GM21786 (cell line): ENCODE results near the gene PPP1R12B.
"Not testable (repeated sequence)": the region's sequence is repeated elsewhere in the genome, so short reads cannot be mapped to it uniquely, and the experiment has no call there.

Experiments used
- ATAC-seq: cut with Tn5 transposase; IDR thresholded peaks from one replicate; pipeline ENCODE4 v1.9.1; 2021; ENCODE audit not compliant: unreplicated experiment

The PPP1R12B gene

DNA sequence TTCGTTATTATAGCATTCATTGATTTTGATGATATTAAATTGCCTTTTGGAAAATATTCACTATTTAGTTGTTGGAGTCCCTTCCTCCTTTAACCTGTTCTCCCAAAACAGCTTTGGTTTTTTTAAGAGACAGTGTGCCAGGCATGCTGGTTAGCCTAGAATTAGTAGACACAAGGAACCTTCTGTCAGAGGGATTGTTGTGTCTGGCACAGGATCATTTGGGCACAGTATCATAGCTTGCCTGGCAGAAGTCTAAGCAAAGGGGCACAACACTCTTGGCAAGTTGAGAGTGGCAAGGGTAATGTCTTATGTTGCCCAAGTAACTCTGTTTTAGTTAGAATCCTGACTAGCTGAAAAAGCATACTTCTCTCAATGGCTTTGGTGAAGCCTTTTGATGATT, 49.9 kb downstream of the PPP1R12B start:
- ATAC-seq, result not testable (repeated sequence)

DNA sequence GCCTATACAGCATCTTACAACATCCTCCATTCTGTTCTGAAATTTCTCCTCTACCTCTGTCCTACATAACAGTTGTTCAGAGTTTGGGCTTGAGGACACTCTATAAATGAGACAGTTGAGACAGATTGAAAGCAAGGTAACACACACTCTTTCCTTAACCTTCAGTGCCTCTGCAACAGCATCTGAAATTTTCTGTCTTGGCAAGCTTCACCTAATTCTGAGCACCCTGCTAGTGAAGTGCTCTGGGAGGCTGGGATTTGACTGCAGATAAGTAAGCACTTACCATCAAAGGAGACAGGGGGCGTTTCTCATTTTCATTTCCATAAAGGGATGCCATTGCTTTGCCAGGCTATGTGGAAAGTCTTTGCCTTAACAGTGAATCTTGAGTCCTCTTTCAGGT, 53.3 kb downstream of the PPP1R12B start:
- not testable (repeated sequence) for ATAC-seq

DNA sequence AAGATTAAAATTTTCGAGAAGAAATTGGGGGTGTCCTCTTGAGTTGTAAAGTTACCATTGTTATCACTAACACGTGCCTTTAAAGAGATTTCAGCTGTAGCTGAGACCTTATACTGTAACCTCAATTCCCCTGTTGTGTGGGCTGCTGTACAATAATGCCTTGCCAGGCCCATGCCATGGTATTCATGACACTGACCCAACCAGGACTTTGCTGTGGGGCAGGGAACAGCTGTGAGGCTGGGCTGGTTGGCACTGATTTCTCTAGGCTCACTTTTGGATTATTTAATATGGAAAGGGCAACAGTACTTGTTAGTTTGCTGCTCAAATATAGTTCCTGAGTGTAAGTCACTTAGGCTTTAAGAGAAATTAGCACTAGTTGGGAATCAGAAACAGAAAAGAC, 54.9 kb downstream of the PPP1R12B start:
- not testable (repeated sequence) for ATAC-seq

GRCh38 chr1:202405928-202406327, 57.4 kb downstream of the PPP1R12B start:
- ATAC-seq, result no peak

DNA sequence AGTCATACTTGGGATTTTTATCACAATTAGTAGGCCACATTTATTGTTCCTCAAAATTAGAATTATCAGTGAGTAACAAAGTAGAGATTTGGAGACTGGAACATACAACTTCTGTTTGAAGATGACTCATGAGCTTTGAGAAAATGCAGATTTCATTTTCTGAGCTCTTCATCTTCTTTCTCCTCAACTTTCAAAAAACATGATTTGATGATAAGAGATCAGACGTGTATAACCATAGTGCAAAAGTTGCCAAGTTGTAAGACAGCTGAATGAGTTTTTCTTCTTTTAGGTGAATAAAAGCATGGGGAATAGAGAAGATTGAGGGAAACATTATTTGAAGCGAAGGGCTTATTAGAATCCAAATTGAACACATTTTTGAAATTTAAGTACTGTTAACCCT, 58.4 kb downstream of the PPP1R12B start:
- not testable (repeated sequence) for ATAC-seq

DNA sequence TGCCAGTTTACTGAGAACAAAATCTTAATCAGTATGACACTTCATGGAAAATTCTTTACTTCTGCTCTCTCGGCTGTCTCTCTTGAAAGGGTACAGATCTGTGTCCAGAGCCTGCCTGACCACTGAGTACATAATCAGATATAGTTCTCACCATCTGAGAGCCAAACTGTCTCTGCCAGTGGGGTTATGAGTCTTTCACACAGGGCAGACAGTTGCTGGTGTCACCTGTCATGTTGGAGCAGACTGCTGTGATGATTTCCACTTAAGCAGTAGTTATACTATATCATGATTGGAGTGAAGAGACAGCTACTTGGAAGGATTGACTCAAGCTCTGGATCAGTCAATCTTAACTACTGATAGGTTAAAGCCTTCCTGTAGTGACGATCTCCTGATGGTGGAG, 58.9 kb downstream of the PPP1R12B start:
- ATAC-seq, result not testable (repeated sequence)

DNA sequence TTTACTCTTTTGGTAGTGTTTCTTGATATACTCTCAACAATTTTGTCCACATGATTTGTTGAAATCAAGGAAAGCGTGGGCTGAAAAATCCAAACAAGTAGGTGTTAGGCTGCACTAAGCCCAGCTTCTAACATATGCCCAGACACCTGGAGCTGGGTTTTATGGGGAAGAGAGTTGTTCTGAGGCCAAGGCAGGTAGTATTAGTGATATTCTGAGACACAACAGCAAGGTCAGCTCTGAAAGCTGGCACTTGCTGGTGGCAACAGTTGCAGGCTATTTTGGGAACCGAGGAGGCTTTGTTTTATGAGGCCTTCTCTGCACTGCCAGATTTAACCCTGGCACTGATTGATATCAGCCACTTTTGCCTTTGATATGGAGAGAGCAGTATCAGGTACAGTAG, 61.8 kb downstream of the PPP1R12B start:
- not testable (repeated sequence) for ATAC-seq

- ATAC-seq, result not testable (repeated sequence)
Observed at GRCh38 chr1:202410854-202411357, 62.4 kb downstream of the PPP1R12B start.

- no peak for ATAC-seq
Observed at GRCh38 chr1:202411422-202411821, 62.9 kb downstream of the PPP1R12B start.

DNA sequence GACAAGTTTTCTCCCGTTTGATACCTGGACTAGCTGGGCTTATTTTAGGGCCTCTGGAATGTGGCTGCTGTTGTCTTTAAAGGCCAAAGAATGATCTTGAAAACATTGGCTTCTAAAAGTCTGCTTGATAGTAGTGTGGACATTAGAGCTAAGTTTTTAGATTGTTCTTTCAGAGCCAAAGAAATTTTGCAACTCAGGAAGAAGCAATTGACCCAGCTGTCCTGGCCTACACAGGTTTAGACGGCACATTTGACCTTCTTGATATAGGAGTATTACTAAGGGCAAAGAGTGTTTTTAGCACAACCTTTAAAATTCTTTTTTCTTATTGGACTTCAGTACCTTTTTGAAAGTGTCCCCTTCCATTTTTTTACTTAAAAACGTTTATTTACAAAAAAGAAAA, 63.9 kb downstream of the PPP1R12B start:
- not testable (repeated sequence) for ATAC-seq

- ATAC-seq, result no peak
Observed at GRCh38 chr1:202416641-202417040, 68.1 kb downstream of the PPP1R12B start.

- not testable (repeated sequence) for ATAC-seq
Observed at GRCh38 chr1:202417141-202417540, 68.6 kb downstream of the PPP1R12B start.

- ATAC-seq, result not testable (repeated sequence)
Observed at GRCh38 chr1:202417762-202418201, 69.3 kb downstream of the PPP1R12B start.

GRCh38 chr1:202419731-202420130, 71.2 kb downstream of the PPP1R12B start:
- ATAC-seq, result not testable (repeated sequence)

DNA sequence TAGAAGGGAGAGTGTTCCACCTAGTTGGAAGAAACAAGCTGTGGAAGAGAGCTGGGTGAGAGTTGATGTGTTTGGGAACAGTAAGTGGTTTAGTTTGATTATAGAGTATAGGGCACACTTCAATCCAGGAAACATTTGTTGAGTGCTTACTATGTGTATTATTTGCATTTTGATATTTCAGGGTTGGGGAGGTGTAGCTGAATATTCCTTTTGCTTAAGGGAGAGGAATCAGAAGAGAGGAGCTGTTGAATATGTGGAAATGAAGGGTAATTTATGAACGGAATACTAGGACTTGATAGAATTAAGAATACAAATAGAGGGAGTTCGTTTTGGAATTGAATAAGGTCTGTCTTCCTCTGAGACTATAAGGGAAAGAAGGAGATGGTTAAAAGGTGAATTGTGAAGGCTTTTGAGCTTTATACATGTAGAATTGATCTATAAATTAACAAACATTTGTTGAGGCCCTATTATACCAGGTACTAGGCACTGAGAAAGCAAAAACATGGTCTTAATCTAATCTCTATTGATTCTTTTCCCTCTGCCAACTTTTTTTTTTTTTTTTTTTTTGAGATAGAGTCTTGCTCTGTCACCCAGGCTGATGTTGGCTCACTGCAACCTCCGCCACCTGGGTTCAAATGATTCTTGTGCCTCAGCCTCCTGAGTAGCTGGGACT, 72.1 kb downstream of the PPP1R12B start:
- not testable (repeated sequence) for ATAC-seq

- not testable (repeated sequence) for ATAC-seq
Observed at GRCh38 chr1:202422709-202423108, 74.2 kb downstream of the PPP1R12B start.

DNA sequence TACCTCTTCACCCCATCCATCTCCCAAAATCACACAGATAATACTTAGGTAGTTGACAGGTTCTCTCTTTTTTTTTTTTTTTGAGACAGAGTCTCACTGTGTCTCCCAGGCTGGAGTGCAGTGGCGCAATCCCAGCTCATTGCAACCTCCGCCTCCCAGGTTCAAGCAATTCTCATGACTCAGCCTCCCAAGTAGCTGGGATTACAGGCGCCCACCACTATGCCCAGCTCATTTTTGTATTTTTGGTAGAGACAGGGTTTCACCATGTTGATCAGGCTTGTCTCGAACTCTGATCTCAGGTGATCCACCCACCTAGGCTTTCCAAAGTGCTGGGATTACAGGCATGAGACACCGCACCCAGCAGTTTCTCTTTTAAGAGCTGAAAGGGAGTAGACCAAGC, 75.8 kb downstream of the PPP1R12B start:
- not testable (repeated sequence) for ATAC-seq

- not testable (repeated sequence) for ATAC-seq
Observed at GRCh38 chr1:202430111-202430510, 81.6 kb downstream of the PPP1R12B start.

- not testable (repeated sequence) for ATAC-seq
Observed at GRCh38 chr1:202432338-202432737, 83.8 kb downstream of the PPP1R12B start.

DNA sequence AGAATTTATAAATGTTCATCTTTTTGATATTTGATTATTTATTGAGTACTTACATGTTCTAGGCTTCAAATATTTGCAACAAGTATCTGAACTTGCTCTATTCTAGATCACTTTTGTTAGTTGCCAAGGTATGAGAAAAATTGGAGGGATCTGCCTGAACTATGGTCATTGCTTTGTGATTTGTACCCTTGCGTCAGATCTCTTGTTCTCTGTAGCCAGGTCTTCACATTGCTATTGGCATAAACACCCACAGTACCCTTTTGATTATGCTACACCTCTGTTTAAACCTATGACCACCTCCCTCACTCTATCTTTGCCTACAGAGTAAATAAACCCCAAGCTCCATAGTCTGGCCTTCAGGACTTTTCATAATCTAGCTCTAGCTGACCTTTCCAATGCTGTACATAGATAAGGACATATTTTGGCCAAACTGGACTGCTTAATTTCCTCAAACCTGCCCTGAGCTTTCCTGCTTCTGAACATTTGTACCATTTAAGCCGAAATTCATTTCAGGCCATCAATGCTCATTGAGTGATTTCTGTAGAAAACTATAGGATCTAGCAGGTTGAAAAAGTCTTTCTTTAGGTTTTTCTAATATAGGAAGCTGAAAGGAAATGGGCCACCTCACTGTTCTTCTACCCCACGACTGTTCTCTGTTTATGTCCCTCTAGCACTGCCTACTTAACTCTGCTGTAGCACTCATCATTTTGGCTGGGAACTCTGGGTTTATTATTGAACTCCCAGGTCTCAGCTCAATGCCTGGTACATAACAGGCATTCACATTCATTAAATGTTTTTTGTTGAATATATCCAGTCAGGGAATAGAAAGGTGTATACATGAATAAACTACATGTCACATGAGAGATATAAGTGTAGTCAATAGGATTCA, 84.9 kb downstream of the PPP1R12B start:
- no peak for ATAC-seq

DNA sequence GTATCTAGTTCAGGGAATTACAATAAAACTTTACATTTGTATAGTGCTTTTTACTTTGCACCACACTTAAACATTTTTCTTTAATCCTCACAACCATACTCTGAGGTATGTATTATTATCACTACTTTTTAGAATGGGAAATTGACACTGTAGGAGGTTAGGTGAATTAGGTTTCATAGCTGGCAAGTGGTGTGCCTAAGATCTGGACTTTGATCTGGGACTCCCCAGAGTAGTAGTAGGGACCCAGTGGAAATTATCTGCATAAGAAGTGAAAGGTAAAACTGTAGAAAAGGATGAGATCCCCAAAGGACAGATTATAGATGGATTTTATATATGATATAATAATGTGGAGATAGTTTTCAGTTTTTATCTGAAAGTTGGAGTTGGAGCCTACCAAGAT, 85.6 kb downstream of the PPP1R12B start:
- no peak for ATAC-seq
